ENCODE results near the gene CSN1S1.

- TF ChIP-seq, protein P1, sequence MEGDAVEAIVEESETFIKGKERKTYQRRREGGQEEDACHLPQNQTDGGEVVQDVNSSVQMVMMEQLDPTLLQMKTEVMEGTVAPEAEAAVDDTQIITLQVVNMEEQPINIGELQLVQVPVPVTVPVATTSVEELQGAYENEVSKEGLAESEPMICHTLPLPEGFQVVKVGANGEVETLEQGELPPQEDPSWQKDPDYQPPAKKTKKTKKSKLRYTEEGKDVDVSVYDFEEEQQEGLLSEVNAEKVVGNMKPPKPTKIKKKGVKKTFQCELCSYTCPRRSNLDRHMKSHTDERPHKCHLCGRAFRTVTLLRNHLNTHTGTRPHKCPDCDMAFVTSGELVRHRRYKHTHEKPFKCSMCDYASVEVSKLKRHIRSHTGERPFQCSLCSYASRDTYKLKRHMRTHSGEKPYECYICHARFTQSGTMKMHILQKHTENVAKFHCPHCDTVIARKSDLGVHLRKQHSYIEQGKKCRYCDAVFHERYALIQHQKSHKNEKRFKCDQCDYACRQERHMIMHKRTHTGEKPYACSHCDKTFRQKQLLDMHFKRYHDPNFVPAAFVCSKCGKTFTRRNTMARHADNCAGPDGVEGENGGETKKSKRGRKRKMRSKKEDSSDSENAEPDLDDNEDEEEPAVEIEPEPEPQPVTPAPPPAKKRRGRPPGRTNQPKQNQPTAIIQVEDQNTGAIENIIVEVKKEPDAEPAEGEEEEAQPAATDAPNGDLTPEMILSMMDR (conservative IDR thresholded peaks at IDR 0.05; ENCODE audit: low read length), result no peak
- no peak for TF ChIP-seq EZH2phosphoT487 (IDR thresholded peaks at IDR 0.05; ENCODE audit: borderline replicate concordance)
Measured at GRCh38 chr4:69909195-69909594, 21.7 kb upstream of the CSN1S1 start.
